ENCODE data around the gene CYB5R2. TPM values are rescaled to one million over a fixed set of nuclear protein-coding genes. Genes with fewer than 3 reads are reported as not detected.

The CYB5R2 gene
- 14.2 and 17.2 TPM in 2 replicates for total RNA-seq

DNA sequence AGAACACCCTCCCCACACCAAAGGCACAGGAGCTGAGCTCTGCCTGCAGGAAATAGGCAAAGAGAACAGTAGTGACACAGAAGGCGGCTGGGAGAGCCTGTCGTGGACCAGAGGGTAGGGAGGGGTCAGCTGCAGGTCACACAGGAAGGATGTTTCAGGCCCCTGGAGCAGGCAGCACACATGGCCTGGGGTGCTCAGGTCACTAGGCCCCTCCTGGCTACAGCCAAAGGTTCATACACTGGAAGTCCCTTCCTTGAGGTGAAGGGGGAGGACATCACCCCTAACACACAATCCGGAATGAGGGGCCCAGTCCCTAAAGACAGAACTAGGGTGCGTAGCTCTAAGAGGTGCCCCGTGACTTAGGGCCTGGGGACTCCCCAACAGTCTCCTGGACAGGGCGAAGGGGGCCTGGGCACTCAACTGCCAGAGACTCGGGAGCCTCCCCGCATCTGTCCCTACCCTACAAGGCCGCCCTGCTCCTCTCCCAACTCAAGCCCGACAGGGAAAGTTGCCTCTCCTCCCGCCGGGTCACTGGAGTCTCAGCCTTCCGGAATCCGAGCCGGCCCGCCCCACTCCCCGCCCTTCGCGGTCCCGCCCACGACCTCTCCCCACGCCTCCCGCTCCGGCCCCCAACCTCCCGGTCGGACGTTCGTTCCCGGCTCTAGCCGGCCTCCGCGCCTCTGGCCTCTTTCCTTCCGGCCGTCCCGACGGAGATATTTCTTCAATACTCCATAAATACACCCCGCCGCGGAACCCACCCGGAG, at the start of gene CYB5R2:
CYB5R2 (minus strand) TSS at position 541 of the 764 bp plus-strand sequence. CDS start 675 bp downstream, outside the sequence.
- Histone ChIP-seq H3K36me3 (ENCODE audit: control insufficient read depth, insufficient read depth, low read length) (no peaks in the 10 kb centered on the region), H3K4me3 (ENCODE audit: low read depth, low read length) (peak within 1 kb of the TSS; percentile 44), H3K27me3 (ENCODE audit: control insufficient read depth, insufficient read depth, low read length) (peaks cover 7% of the 10 kb centered on the region)
- no peak for DNase-seq (ENCODE audit: low read depth)
- no peak for TF ChIP-seq CTCF (IDR thresholded peaks at IDR 0.05; ENCODE audit: insufficient read depth, low read length, poor library complexity, severe bottlenecking)

DNA sequence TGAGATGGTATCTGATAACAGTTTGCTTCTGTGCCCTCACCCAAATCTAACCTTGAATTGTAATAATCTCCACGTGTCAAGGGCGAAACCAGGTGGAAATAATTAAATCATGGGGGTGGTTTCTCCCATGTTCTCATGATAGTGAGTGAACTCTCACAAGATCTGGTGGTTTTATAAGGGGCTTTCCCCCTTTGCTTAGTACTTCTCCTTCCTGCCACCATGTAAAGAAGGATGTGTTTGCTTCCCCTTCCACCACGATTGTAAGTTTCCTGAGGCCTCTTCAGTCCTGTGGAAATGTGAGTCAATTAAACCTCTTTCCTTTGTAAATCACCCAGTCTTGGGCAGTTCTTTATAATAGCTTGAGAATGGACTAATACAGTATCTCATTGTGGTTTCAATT, 41.5 kb upstream of the CYB5R2 start:
- no peak for TF ChIP-seq CTCF (IDR thresholded peaks at IDR 0.05; ENCODE audit: insufficient read depth, low read length, poor library complexity, severe bottlenecking)
- H3K4me3 ChIP-seq (ENCODE audit: low read depth, low read length): no peak overlapping the region
- no peaks in the 10 kb centered on the region for H3K27me3 ChIP-seq (ENCODE audit: control insufficient read depth, insufficient read depth, low read length)
- no peak for DNase-seq (ENCODE audit: low read depth)
- H3K36me3 ChIP-seq (ENCODE audit: control insufficient read depth, insufficient read depth, low read length): no peaks in the 10 kb centered on the region

GRCh38 chr11:7706377-7706776, 33.1 kb upstream of the CYB5R2 start, which contains the start of gene OVCH2:
Gene OVCH2 (minus strand): TSS chr11:7706477. CDS start chr11:7706394, 83 bp downstream.
- no peak for DNase-seq (ENCODE audit: low read depth)
- TF ChIP-seq CTCF (IDR thresholded peaks at IDR 0.05; ENCODE audit: insufficient read depth, low read length, poor library complexity, severe bottlenecking): no peak
- Histone ChIP-seq H3K4me3 (ENCODE audit: low read depth, low read length) (no peak within 1 kb of the TSS), H3K36me3 (ENCODE audit: control insufficient read depth, insufficient read depth, low read length) (no peaks in the 10 kb centered on the region), H3K27me3 (ENCODE audit: control insufficient read depth, insufficient read depth, low read length) (no peaks in the 10 kb centered on the region)

DNA sequence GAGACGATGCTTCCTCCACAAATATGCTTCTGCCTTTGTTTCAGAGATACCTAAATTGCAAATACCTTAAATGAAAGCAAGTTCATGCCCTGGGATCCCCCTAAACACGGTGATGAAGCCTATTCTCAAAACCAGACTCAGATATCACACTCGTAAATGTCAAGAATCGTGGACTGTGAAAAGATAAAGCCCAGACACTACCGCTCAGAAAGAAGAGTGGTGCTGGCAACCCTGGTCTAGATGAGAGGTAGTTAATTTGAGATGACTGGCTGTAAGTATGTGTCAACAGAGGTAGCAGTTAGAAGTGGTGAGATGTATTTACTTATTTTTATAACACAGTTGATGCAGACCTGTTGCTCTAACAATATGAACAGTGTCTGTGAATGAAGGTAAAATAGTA, 30.4 kb upstream of the CYB5R2 start:
- no peak for TF ChIP-seq CTCF (IDR thresholded peaks at IDR 0.05; ENCODE audit: insufficient read depth, low read length, poor library complexity, severe bottlenecking)
- Histone ChIP-seq H3K4me3 (ENCODE audit: low read depth, low read length) (no peak overlapping the region), H3K27me3 (ENCODE audit: control insufficient read depth, insufficient read depth, low read length) (no peaks in the 10 kb centered on the region), H3K36me3 (ENCODE audit: control insufficient read depth, insufficient read depth, low read length) (no peaks in the 10 kb centered on the region)
- DNase-seq (ENCODE audit: low read depth): no peak

DNA sequence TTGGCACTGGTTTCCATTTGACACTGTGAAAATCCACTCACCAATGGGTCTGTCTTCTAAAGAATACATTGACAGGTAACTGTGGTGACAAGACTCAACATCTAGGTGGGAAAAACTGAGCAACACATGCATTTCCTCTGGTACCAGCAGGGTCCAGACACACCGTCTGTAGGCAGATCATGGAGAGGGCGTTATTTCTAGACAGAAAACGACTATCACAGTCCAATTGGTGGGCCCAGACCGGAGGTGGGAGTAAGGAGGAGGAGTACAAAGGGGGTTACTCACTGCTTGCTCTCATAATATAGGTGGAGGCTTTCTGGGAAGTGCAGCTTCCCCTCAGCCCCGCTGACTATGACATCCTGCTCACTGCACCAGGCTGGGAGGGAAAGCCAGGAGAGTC, 23.1 kb upstream of the CYB5R2 start:
- DNase-seq (ENCODE audit: low read depth): no peak
- no peak overlapping the region for H3K4me3 ChIP-seq (ENCODE audit: low read depth, low read length)
- H3K36me3 ChIP-seq (ENCODE audit: control insufficient read depth, insufficient read depth, low read length): no peaks in the 10 kb centered on the region
- peaks cover 4% of the 10 kb centered on the region for H3K27me3 ChIP-seq (ENCODE audit: control insufficient read depth, insufficient read depth, low read length)
- TF ChIP-seq CTCF (IDR thresholded peaks at IDR 0.05; ENCODE audit: insufficient read depth, low read length, poor library complexity, severe bottlenecking): no peak

GRCh38 chr11:7694235-7694634, 20.9 kb upstream of the CYB5R2 start:
- H3K4me3 ChIP-seq (ENCODE audit: low read depth, low read length): no peak overlapping the region

More at GRCh38 chr11:7694235-7694634, 20.9 kb upstream of the CYB5R2 start:
- TF ChIP-seq CTCF (IDR thresholded peaks at IDR 0.05; ENCODE audit: insufficient read depth, low read length, poor library complexity, severe bottlenecking): no peak
- Histone ChIP-seq H3K36me3 (ENCODE audit: control insufficient read depth, insufficient read depth, low read length) (no peaks in the 10 kb centered on the region), H3K27me3 (ENCODE audit: control insufficient read depth, insufficient read depth, low read length) (peaks cover 4% of the 10 kb centered on the region)
- DNase-seq (ENCODE audit: low read depth): no peak

Measured in kidney epithelial cell (primary cell).